Measurements from ENCODE around the gene CUL3.

The CUL3 gene

GRCh38 chr2:224466304-224466895, 118.8 kb downstream of the CUL3 start:
- DNase-seq: no peak

- DNase-seq: no peak
Observed at GRCh38 chr2:224461391-224461790, 123.8 kb downstream of the CUL3 start.

GRCh38 chr2:224457408-224458096, 127.6 kb downstream of the CUL3 start:
- no peak for DNase-seq

- no peak for DNase-seq
Observed at GRCh38 chr2:224453892-224454291, 131.3 kb downstream of the CUL3 start.

GRCh38 chr2:224449212-224450147, 135.7 kb downstream of the CUL3 start:
- DNase-seq: no peak

GRCh38 chr2:224448236-224448635, 136.9 kb downstream of the CUL3 start:
- no peak for DNase-seq

GRCh38 chr2:224444783-224445182, 140.4 kb downstream of the CUL3 start:
- no peak for DNase-seq

- no peak for DNase-seq
Observed at GRCh38 chr2:224444021-224444420, 141.1 kb downstream of the CUL3 start.

GRCh38 chr2:224442071-224442967, 142.8 kb downstream of the CUL3 start:
- DNase-seq: no peak

GRCh38 chr2:224440988-224441387, 144.2 kb downstream of the CUL3 start:
- no peak for DNase-seq

GRCh38 chr2:224438726-224439125, 146.4 kb downstream of the CUL3 start:
- DNase-seq: no peak

GRCh38 chr2:224436634-224437033, 148.5 kb downstream of the CUL3 start:
- DNase-seq: no peak

- no peak for DNase-seq
Observed at GRCh38 chr2:224434618-224435017, 150.5 kb downstream of the CUL3 start.

GRCh38 chr2:224433442-224433841, 151.7 kb downstream of the CUL3 start:
- DNase-seq: no peak

- DNase-seq: no peak
Observed at GRCh38 chr2:224432003-224432579, 153.1 kb downstream of the CUL3 start.

GRCh38 chr2:224429441-224429810, 155.7 kb downstream of the CUL3 start:
- DNase-seq: no peak

GRCh38 chr2:224428787-224429440, 156.2 kb downstream of the CUL3 start:
- no peak for DNase-seq

GRCh38 chr2:224427471-224427870, 157.7 kb downstream of the CUL3 start:
- DNase-seq: no peak

GRCh38 chr2:224426656-224427055, 158.5 kb downstream of the CUL3 start:
- no peak for DNase-seq

- no peak for DNase-seq
Observed at GRCh38 chr2:224421065-224421464, 164.1 kb downstream of the CUL3 start.
